HL-60 (cell line): ENCODE results near the gene GBP5.

Experiments used
- POLR2AphosphoS5 ChIP-seq: IDR thresholded peaks from 2 replicates; pipeline ENCODE4 v1.6.1; 2012; ENCODE audit warnings: low read depth
- TF ChIP-seq, protein P1 (sequence below): IDR thresholded peaks from one replicate; pipeline ENCODE4 v1.5.1; 2011; ENCODE audit warnings: low read length, control low read depth, inconsistent platforms; ENCODE audit not compliant: insufficient read depth
- TF ChIP-seq, protein P2 (sequence below): IDR thresholded peaks from 2 replicates; pipeline ENCODE4 v1.6.1; 2012; ENCODE audit warnings: low read depth; ENCODE audit not compliant: insufficient replicate concordance

DNA sequence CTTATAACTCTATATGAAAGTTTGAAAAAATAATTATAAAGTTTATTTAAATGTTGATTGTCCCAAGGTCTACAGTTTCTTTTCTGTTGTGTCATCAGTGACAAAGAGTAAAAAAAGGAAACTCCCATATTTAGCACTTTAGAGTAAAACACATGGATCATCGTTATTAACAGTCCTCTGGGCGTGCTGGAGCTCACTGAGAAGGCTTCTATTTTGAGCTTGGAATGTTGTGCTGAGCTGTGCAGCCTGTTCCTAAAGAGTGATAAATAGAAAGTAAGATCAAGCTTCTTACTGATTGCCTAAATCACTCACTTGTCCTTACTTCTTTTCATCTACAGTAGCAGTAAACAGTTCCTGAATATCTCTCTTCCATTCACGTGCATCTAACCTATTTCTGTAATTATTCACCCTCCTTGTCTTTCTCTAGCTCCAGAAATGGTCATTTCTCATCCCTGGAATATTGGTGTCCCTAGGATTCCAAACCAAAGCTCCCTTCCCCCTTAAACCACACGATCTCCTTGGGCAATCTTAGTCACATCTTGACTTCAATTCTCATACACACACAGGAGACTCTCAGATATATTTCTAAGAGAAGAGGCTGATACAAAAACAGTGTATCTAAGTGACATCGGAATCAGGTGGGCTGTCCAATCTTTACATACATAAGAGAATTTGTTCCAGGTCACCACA, 11.9 kb downstream of the GBP5 start:
- TF ChIP-seq, protein P1, sequence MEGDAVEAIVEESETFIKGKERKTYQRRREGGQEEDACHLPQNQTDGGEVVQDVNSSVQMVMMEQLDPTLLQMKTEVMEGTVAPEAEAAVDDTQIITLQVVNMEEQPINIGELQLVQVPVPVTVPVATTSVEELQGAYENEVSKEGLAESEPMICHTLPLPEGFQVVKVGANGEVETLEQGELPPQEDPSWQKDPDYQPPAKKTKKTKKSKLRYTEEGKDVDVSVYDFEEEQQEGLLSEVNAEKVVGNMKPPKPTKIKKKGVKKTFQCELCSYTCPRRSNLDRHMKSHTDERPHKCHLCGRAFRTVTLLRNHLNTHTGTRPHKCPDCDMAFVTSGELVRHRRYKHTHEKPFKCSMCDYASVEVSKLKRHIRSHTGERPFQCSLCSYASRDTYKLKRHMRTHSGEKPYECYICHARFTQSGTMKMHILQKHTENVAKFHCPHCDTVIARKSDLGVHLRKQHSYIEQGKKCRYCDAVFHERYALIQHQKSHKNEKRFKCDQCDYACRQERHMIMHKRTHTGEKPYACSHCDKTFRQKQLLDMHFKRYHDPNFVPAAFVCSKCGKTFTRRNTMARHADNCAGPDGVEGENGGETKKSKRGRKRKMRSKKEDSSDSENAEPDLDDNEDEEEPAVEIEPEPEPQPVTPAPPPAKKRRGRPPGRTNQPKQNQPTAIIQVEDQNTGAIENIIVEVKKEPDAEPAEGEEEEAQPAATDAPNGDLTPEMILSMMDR: no peak
- TF ChIP-seq, protein P2, sequence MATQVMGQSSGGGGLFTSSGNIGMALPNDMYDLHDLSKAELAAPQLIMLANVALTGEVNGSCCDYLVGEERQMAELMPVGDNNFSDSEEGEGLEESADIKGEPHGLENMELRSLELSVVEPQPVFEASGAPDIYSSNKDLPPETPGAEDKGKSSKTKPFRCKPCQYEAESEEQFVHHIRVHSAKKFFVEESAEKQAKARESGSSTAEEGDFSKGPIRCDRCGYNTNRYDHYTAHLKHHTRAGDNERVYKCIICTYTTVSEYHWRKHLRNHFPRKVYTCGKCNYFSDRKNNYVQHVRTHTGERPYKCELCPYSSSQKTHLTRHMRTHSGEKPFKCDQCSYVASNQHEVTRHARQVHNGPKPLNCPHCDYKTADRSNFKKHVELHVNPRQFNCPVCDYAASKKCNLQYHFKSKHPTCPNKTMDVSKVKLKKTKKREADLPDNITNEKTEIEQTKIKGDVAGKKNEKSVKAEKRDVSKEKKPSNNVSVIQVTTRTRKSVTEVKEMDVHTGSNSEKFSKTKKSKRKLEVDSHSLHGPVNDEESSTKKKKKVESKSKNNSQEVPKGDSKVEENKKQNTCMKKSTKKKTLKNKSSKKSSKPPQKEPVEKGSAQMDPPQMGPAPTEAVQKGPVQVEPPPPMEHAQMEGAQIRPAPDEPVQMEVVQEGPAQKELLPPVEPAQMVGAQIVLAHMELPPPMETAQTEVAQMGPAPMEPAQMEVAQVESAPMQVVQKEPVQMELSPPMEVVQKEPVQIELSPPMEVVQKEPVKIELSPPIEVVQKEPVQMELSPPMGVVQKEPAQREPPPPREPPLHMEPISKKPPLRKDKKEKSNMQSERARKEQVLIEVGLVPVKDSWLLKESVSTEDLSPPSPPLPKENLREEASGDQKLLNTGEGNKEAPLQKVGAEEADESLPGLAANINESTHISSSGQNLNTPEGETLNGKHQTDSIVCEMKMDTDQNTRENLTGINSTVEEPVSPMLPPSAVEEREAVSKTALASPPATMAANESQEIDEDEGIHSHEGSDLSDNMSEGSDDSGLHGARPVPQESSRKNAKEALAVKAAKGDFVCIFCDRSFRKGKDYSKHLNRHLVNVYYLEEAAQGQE: no peak
- no peak for TF ChIP-seq POLR2AphosphoS5
